NT2/D1 (cell line): ENCODE measurements around the gene CACNA1C.

Experiments
- DNase-seq: peaks from one replicate; pipeline ENCODE4 v3.0.0-alpha.2; 2011; ENCODE audit warnings: low read depth, low spot score
- H3K27me3 ChIP-seq: 2 replicates; pipeline ENCODE4 v1.6.0; 2011; ENCODE audit warnings: mild to moderate bottlenecking; ENCODE audit not compliant: insufficient read length, insufficient read depth
- H3K36me3 ChIP-seq: 2 replicates; pipeline ENCODE4 v1.6.1; 2011; ENCODE audit warnings: mild to moderate bottlenecking, low read length, mixed read lengths; ENCODE audit not compliant: insufficient read depth, insufficient read length
- H3K4me1 ChIP-seq: 2 replicates; pipeline ENCODE4 v1.5.1; 2011; ENCODE audit not compliant: insufficient read depth, insufficient read length
- H3K4me3 ChIP-seq: 2 replicates; pipeline ENCODE4 v1.5.1; 2011; ENCODE audit warnings: low read depth; ENCODE audit not compliant: insufficient read length
- H3K9ac ChIP-seq: 2 replicates; pipeline ENCODE4 v1.6.0; 2011; ENCODE audit warnings: low read depth; ENCODE audit not compliant: insufficient read length
- H3K9me3 ChIP-seq: 2 replicates; pipeline ENCODE4 v1.5.1; 2011; ENCODE audit warnings: mild to moderate bottlenecking, low read length; ENCODE audit not compliant: insufficient read depth
- SUZ12 ChIP-seq: IDR thresholded peaks from 2 replicates; pipeline ENCODE4 v1.6.1; 2011; ENCODE audit not compliant: insufficient read length, insufficient read depth; ENCODE audit errors: extremely low read depth
- YY1 ChIP-seq: IDR thresholded peaks from 2 replicates; pipeline ENCODE4 v1.6.1; 2011; ENCODE audit not compliant: insufficient read length, insufficient read depth
- ZNF274 ChIP-seq: IDR thresholded peaks from 2 replicates; pipeline ENCODE4 v1.6.1; 2011; ENCODE audit warnings: mild to moderate bottlenecking, low read depth, low read length

Gene CACNA1C

GRCh38 chr12:2629051-2629450 is 576.3 kb downstream of the CACNA1C start:
- Histone ChIP-seq H3K4me1 (peaks cover 28% of the 10 kb centered on the region), H3K4me3 (no peak overlapping the region), H3K27me3 (peaks cover 8% of the 10 kb centered on the region), H3K9me3 (no peaks in the 10 kb centered on the region), H3K36me3 (no peaks in the 10 kb centered on the region), H3K9ac (no peak overlapping the region)
- no peak for DNase-seq
- TF ChIP-seq SUZ12: no peak
- TF ChIP-seq ZNF274: no peak
- no peak for TF ChIP-seq YY1

GRCh38 chr12:2631653-2632350 is 579.0 kb downstream of the CACNA1C start:
- peaks cover 6% of the 10 kb centered on the region; the same call in 1 of the 2 replicates for H3K9me3 ChIP-seq
- H3K36me3 ChIP-seq: no peaks in the 10 kb centered on the region
- no peak overlapping the region for H3K4me3 ChIP-seq
- TF ChIP-seq ZNF274: no peak
- no peak for TF ChIP-seq YY1
- no peak for TF ChIP-seq SUZ12
- no peak for DNase-seq
- peaks cover 12% of the 10 kb centered on the region for H3K4me1 ChIP-seq
- H3K27me3 ChIP-seq: peaks cover 8% of the 10 kb centered on the region
- H3K9ac ChIP-seq: no peak overlapping the region

- TF ChIP-seq YY1 (no peak), SUZ12 (no peak), ZNF274 (no peak)
- no peak overlapping the region for H3K9ac ChIP-seq
- no peaks in the 10 kb centered on the region for H3K36me3 ChIP-seq
- peaks cover 6% of the 10 kb centered on the region; the same call in 1 of the 2 replicates for H3K9me3 ChIP-seq
- H3K4me3 ChIP-seq: no peak overlapping the region
- DNase-seq: no peak
- peaks cover 3% of the 10 kb centered on the region for H3K4me1 ChIP-seq
- peaks cover 8% of the 10 kb centered on the region for H3K27me3 ChIP-seq
These were observed 580.5 kb downstream of the CACNA1C start for GRCh38 chr12:2633176-2633824.

- no peak overlapping the region for H3K9ac ChIP-seq
- TF ChIP-seq YY1: no peak
- no peak for TF ChIP-seq ZNF274
- no peak for TF ChIP-seq SUZ12
- H3K4me1 ChIP-seq: peaks cover 2% of the 10 kb centered on the region
- no peaks in the 10 kb centered on the region for H3K36me3 ChIP-seq
- peaks cover 6% of the 10 kb centered on the region; the same call in 1 of the 2 replicates for H3K9me3 ChIP-seq
- DNase-seq: no peak
- no peak overlapping the region for H3K4me3 ChIP-seq
- H3K27me3 ChIP-seq: peaks cover 8% of the 10 kb centered on the region
These were observed 581.0 kb downstream of the CACNA1C start for GRCh38 chr12:2633825-2634200.

GRCh38 chr12:2634471-2634870 is 581.7 kb downstream of the CACNA1C start:
- H3K4me3 ChIP-seq: no peak overlapping the region
- H3K27me3 ChIP-seq: peaks cover 7% of the 10 kb centered on the region
- no peaks in the 10 kb centered on the region for H3K36me3 ChIP-seq
- no peak overlapping the region for H3K9ac ChIP-seq
- TF ChIP-seq ZNF274: no peak
- no peak for TF ChIP-seq SUZ12
- no peak for TF ChIP-seq YY1
- H3K9me3 ChIP-seq: peaks cover 6% of the 10 kb centered on the region; the same call in 1 of the 2 replicates
- peaks cover 5% of the 10 kb centered on the region for H3K4me1 ChIP-seq
- no peak for DNase-seq

GRCh38 chr12:2636741-2637340 is 584.1 kb downstream of the CACNA1C start:
- TF ChIP-seq ZNF274: no peak
- TF ChIP-seq SUZ12: no peak
- TF ChIP-seq YY1: no peak
- H3K4me3 ChIP-seq: no peak overlapping the region
- no peak for DNase-seq
- H3K9me3 ChIP-seq: peaks cover 6% of the 10 kb centered on the region; the same call in 1 of the 2 replicates
- H3K9ac ChIP-seq: no peak overlapping the region
- H3K36me3 ChIP-seq: no peaks in the 10 kb centered on the region
- H3K27me3 ChIP-seq: no peaks in the 10 kb centered on the region
- H3K4me1 ChIP-seq: peaks cover 24% of the 10 kb centered on the region

- Histone ChIP-seq H3K4me3 (no peak overlapping the region), H3K36me3 (no peaks in the 10 kb centered on the region), H3K9me3 (peaks cover 6% of the 10 kb centered on the region; the same call in 1 of the 2 replicates), H3K4me1 (peaks cover 26% of the 10 kb centered on the region), H3K27me3 (no peaks in the 10 kb centered on the region), H3K9ac (no peak overlapping the region)
- no peak for TF ChIP-seq ZNF274
- no peak for TF ChIP-seq YY1
- no peak for TF ChIP-seq SUZ12
- DNase-seq: no peak
These were observed 584.6 kb downstream of the CACNA1C start for GRCh38 chr12:2637371-2637770.
